GM21390 (cell line): ENCODE data around the gene PKIB.
"Not testable (repeated sequence)": the region's sequence is repeated elsewhere in the genome, so short reads cannot be mapped to it uniquely, and the experiment has no call there.

Experiments
- ATAC-seq: cut with Tn5 transposase; IDR thresholded peaks from one replicate; pipeline ENCODE4 v1.9.1; 2021; ENCODE audit not compliant: unreplicated experiment

Gene PKIB

DNA sequence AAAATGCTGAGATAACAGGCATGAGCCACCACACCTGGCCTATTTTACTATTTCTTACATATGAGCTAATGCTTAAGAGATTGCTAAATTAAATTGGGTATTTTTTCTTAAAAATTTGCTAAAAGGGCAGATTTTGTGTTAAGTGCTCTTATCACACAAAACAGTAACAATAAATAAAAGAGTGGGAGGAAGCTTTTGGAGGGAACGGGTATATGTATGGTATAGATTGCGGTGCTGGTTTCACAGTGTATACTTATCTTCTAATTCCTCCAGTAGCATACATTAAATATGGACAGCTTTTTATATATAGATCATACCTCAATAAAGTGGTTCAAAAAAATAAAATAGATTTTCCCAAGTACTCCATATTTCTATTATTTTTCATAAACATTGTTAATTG is 129.9 kb downstream of the PKIB start:
- ATAC-seq: no peak

DNA sequence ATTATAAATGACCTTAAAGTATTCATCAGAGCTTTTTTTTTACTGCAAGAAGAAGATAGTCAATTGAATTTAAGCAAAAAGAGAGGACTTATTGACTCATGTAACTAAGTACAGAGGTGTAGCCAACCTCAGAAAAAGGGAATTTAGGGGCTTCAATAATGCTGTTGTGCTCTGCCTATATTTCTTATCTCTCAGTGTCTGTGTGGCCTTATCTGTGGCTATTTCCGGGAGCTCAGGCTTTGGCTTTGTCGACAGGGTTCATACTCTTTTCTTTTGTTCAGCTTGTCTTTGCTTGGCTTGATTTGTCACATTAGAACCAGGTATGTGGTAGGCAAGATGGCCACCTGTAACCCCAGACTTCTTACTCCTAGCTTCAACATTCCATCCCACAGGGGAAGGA is 130.7 kb downstream of the PKIB start:
- no peak for ATAC-seq

DNA sequence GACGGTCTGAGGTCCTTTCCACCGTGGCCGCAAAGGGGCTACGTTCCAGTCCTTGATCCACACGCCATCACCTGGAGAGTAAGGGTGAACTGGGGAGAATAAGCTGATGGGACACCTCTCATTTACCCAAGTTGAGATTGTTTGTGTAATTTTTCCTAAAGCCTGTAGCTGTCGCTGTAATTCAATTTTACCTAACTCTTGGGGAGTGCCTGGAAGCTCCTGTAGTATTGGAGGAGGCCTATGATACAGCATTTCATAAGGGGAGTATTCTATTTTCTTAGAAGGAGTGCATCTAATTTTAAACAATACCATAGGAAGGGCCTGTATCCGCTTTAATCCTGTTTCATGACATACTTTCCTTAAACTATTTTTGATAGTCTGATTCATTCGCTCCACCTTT is 134.0 kb downstream of the PKIB start:
- ATAC-seq: not testable (repeated sequence)

DNA sequence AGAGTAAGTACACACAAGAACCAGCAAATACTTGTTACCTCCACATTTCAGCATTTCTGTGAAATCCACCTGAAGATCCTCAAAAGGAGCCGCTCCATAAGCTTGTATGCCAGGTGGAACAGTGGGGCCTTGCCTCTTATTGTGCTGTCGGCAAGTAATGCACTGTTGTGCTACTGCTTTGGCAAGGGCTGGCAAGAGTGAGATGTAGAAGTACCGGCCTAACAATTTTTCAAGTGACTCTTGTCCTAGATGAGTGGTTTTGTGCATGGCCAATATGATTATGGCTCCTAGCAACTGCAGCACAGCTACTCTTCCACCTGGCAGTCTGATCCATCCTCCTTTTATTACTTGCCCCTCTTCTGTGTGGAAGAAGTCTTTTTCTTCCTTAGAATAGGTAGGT is 134.7 kb downstream of the PKIB start:
- ATAC-seq: not testable (repeated sequence)

DNA sequence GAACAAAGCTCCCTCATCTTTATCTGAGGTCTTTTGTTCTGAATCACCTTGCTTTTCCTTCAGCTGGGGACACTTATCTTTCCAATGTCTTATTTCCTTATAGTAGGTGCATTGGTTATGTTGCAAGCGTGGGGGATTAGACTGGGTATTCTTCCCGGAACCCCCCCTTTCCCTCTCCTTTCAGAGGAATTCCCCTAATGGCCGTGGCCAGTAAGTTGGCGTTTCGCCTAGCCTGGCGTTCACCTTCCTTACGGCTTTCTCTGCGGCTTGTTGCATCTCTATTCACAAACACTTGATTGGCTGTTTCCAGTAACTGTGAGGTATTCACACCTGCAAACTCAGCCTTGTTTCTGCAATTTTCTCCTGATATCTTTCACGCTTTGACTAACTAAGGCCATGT is 136.5 kb downstream of the PKIB start:
- no peak for ATAC-seq

DNA sequence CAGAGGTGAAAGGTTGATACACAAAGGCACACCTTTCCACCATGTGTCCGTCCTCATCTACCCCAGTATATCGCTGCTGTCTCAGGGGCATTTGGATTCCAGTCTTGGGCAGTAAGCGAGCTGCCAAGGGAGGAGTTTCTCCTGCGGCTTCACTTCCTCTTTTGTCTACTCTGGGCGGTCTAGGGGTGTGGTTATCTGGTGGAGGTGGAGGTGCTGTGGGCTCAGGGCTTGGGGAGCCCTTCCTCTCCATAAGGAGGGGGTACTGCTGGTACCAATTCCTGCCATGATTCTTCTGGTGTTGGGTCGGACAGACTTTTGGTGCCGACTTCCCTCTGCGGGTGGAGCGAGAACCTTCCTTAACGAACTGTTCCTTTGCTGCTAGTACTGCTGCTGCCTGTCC is 137.4 kb downstream of the PKIB start:
- ATAC-seq: no peak

DNA sequence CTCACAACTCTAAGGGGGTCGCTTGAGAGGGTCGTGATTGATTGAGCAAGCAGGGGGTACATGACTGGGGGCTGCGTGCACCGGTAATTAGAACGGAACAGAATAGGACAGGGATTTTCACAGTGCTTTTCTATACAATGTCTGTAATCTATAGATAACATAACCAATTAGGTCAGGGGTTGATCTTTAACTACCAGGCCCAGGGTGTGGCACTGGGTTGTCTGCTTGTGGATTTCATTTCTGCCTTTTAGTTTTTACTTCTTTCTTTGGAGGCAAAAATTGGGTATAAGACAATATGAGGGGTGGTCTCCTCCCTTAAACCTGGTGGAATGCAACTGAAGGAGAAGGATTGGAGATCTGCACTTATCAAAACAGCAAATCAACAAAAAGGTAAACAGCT is 138.7 kb downstream of the PKIB start:
- not testable (repeated sequence) for ATAC-seq

DNA sequence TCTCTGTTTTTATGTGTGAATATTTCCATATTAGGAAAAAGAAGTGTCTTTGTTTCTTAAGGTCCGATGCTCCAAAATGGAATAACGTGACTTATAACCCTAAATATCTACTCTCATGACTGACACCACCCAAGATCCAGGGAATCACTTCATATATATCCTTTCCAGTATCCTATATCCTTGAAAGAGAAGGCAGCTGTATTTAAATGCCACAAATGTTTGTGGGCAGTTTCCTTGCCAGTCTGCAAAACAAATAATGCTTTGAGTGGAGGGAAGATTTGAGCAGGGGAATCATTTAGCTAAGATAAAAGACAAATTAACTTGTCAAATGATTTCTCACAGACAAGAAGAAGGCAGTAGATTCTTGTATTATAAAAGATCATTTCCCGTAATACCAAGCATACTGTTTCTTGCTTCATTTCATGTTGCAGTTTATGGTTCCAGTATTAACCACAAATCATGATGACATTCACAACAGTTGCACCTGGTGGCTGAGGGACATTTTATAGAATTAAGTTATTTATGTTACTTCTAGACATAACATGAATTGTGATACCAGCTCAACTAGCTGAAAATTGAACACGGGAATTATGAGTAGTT is 139.3 kb downstream of the PKIB start:
- no peak for ATAC-seq

DNA sequence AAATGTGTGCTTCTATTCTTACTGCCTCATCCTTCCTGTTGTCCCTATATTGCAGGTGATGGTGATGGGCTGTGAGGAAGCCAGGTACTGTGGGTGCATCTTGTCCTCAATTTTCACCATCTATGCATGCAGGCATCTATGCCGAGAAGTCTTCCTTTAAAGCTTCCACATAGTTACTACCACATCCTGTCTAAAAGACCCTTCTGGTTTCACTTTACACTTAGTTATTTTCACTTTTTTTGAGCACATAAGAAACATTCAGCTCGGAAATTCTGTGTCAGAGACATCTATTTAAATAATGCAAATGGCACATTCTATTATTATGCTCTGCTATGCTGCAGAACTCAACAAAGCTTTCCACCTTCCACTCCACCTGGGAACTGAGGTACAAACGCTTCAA is 141.1 kb downstream of the PKIB start:
- ATAC-seq: peak; percentile 86

DNA sequence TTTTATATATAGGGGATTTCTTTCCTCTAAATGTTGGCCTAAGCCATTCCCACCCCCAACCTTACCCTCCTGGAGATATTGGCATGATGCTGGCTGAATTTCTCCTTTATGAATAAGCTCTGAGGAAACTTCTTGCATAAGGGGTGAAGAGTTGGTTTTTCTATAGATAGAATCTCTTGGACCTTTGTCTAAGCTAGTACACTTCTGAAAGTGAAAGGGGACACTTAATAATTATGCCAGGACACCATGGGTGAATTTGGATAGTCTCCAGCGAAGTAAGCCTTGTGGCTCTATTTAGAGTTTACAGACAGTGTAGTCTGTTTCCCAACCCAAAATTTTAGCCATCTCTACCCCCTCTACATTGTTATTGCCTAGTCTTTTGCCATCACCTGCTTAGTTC is 142.3 kb downstream of the PKIB start:
- ATAC-seq: no peak

DNA sequence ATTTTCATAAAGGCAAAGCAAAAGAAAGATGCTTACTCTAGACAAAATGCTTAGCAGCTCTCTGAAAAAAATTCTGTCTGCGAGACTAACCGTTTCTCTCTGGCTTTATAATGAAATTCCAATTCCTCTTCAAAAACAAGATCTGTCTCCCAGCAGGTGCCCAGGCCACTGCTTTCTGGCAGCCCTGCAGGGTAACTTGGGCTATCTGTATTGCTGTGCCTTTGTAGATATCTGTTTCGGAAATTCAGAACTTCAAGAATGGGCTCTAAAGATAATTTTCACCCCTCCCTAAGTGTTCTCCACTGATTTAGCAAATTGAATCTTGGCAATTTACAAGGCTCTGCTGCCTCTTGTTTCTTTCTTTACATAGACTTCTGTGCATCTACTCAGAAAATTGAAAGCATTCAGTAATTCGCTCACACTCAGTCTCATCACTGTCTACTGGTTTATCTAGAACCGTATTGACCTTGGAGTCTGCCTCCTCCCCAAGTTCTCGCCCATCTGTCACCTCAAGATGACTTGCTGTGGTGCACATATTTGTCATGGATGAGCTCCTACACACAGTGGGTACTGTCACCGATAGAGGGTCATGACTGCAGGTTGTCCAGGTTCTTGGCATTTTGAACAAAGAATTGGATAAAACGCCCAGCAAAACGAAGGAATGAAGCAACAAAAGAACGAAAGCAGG is 142.9 kb downstream of the PKIB start:
- ATAC-seq: no peak

DNA sequence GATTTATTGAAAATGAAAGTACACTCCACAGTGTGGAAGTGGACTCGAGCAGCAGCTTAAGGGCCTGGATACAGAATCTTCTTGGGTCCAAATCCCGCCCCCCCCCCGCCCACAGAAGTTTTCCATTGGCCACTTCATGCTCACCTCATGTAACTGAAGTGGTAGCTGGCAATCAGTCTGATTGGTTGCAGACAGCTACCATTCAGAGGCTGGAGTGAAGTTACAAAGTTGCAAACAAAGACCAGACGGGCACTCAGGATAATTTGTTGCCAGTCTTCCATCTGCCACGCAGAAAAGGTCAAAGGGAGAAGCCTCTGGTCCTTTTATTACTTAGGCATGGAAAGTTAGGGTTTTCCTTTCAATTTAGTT is 143.5 kb downstream of the PKIB start:
- no peak for ATAC-seq

DNA sequence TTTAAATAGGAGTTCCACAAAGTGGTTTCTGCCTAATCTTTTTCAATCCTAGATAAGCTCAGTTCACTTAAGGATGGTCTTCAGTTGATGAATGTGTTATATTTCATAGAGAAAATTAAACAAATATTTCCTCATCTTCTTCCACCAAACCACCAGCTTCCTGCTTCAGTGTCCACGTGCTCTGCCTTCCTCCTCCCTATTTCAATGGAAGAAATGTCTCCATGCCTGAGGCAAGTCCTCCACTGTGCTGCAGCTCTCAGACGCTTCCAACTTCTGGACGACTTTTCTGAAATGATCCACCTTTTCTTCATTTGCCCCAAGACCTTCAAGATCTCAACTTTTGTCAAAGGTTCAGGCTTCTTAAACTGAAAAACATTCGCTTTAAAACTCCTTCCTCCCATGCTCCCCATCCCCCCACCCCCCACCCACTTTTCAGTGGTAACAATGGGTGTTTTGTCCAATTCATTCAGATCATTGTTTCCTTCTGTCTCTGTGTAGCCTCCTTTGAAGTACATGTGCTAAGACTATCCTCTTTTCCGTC is 144.1 kb downstream of the PKIB start:
- ATAC-seq: no peak

DNA sequence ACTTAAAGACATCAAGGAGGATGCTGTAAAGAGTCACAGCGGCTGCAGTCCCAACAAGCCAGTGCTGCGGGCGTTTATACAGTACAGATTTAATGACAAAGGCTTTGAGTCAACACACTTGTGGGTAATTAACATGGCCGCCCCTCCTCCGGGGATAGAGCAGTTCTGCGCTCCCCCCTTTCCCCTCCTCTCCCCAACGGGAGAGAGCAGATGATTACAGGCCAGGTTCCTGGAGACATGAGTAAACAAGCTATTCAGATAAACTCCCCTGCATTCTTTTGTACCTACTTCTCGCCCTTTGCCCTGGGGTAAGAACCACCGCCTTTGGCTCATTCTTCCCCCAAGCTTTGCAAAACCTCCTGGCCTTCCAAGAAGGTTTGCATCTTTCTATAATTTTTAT is 145.7 kb downstream of the PKIB start:
- ATAC-seq: no peak

DNA sequence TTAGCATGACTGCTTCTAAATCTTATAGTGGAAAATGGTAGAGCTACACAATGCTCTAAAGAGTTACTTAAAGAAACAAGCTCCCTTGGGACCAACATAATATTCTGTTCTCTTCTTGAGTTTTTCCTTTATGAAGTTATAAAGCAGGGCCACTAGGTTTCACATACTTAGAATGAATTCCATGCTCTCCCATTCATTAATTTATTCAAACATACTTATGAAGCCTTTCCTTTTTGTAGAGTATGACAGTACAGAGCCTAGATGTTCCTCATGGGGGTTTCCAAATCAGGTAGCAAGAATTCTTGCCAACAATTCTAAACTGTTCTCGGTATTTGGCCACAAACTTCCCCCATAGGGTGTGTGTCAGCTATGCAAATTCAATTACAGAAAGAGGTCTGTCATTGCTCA is 148.7 kb downstream of the PKIB start:
- peak; percentile 98 for ATAC-seq

DNA sequence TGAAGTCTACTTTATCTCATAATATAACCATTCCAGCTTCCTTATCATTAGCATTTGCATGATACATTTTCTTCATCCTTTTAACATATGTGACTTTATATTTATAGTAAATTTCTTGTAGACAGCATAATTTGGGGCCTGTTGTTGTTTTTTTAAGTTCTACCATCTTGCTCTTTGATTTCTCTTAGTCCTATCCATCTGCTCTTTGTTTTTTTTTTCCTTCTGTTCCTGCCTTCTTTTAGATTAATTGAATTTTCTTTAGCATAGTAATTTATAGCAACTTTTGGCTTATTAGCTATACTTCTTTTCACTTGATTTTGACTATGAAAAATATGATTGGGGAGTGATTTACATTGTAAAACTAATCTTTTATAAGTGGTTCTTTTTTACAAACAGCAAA is 150.1 kb downstream of the PKIB start:
- ATAC-seq: no peak

DNA sequence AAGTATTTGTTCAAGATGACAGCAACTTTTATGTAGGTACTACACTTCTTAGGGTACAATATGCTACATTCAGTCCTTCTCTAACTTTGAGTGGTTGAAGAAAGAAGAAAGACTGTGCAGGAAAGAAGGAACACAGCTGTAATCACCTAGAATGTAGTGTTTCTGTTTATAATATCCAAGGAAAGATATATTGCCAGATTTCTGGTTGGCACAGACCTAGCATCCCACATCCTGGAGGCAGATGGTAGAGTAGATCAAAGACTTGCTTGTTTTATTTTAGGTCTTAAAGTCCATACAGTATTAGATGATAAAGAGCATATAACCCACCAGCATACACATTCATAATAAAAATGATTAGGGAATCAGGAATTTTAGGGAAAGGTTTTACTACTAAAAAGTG is 156.1 kb downstream of the PKIB start:
- no peak for ATAC-seq

DNA sequence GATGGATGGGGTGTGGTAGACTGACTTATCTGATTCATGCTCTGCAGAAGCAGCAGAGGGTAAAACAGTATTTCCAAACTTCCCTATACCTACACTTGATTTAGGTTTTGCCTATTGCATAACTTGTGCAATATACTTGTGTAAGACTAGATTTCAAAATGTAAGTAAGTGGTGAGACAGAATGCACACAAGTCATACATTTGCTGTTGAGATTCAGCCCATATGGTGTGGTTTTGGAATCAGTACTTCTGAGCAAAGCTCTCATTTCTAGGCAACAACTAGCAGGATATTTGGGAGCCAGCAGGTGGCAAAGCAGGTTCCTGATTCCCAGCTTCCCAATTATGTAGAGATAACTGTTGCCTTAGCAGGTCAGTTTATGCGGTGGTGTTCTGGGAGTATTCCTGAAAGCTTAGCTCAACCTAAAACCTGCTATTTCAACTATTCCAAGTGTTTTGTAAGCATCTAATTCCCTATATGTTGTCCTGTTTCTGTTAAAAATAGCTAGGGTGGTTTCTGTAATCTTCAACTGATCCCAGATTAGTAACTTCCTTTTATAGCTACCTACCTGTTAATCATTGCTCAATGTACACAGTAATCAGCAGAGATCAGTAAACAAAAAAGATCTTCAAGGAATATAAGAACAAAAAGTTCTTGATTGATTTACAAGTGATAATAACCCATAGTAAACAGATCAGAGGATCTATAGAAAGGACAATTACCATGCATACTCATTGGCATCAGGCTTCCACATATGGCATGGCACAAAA is 160.8 kb downstream of the PKIB start:
- no peak for ATAC-seq

DNA sequence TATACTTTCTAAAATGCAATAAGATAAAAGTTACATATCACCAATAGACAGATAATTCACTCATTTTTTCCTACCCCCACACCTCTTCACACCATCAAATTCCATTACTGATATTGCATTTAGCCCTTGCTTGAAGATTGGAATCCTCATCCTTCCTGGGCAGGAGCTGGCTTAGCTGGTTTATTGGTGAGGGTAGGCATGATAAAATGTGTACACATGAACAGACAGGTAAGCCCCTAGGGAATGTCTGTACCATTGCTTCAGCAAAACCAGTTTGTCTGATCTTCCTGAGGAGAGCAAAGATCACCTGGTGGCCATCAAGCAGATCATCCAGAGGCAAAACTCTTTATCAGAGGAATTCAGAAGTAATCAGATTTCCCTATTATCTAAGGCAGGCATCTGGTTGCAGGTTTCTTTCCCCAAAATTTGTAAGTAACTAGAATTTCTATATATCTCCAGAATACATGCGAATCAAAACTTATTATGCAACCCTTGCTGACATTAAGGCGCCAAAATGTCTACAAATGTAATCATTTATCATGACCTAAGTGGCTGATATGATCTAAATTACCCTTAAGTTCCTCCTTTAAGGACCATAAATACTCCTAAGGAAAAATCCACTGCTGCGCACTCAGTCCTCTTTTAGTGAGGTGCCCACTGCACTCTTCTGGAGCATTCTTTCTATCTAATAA is 162.7 kb downstream of the PKIB start:
- ATAC-seq: no peak
